Measurements from ENCODE around the gene STK31.
"Not testable (repeated sequence)": the region's sequence is repeated elsewhere in the genome, so short reads cannot be mapped to it uniquely, and the experiment has no call there.

The STK31 gene

DNA sequence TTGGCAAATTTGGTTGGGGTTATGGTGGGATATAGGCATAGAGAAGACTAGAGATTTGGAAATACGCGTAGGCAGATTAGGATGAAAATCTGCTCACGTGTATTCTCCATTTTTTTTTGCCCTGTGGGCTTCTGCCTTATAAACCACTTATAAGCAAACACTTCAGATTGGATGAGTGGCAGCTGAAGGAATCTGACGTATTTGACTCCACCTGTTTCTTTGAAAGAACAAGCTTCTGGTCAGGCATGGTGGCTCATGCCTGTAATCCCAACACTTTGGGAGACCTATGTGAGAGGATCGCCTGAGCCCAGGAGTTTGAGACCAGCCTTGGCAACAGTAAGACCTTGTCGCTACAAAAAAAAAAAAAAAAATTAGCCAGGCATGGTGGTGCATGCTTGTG is 5.1 kb downstream of the STK31 start:
- Mint-ChIP-seq H3K27ac (no peak overlapping the region), H3K9me3 (no peaks in the 10 kb centered on the region), H3K4me1 (no peaks in the 10 kb centered on the region), H3K36me3 (ENCODE audit: low read depth) (no peaks in the 10 kb centered on the region), H3K4me3 (no peak overlapping the region), H3K27me3 (ENCODE audit: low read depth) (no peaks in the 10 kb centered on the region)
- TF ChIP-seq, protein P1, sequence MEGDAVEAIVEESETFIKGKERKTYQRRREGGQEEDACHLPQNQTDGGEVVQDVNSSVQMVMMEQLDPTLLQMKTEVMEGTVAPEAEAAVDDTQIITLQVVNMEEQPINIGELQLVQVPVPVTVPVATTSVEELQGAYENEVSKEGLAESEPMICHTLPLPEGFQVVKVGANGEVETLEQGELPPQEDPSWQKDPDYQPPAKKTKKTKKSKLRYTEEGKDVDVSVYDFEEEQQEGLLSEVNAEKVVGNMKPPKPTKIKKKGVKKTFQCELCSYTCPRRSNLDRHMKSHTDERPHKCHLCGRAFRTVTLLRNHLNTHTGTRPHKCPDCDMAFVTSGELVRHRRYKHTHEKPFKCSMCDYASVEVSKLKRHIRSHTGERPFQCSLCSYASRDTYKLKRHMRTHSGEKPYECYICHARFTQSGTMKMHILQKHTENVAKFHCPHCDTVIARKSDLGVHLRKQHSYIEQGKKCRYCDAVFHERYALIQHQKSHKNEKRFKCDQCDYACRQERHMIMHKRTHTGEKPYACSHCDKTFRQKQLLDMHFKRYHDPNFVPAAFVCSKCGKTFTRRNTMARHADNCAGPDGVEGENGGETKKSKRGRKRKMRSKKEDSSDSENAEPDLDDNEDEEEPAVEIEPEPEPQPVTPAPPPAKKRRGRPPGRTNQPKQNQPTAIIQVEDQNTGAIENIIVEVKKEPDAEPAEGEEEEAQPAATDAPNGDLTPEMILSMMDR (IDR thresholded peaks at IDR 0.05; ENCODE audit: unreplicated experiment in 3 of 3): no peak

DNA sequence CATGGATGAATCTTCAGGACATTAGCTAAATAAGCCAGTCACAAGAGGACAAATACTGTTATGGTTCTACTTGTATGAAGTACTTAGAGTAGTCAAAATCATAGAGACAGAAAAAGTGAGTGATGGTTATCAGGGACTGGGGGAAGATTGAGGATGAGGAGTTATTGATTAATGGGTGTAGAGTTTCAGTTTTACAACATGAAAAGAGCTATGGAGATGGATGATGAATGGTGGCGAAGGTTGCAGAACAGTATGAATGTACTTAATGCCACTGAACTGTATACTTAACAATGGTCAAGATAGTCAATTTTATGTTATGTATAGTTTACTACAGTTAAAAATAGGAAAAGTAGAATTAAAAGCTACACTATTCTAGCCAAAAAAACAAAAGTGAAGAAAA is 7.8 kb downstream of the STK31 start:
- H3K4me1 Mint-ChIP-seq: no peaks in the 10 kb centered on the region
- H3K4me3 Mint-ChIP-seq: no peak overlapping the region

DNA sequence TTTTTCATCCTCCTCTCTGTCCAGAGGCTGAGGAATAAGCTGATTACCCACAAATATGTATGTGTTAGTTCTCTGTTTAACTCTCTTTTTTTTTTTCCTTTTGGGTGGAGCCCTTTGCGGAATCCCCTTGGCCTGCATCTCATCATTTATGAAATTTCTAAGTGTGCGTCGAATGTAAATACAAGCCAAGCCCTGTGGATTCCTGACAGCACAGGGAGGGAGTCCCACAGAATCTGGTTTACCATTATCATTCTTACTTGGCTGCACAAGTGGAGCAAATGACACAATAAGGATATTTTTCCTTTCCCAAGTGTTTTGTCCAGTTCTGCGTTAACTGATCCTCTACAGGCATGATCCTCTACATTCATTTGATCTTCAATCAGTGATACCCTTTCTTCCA is 11.4 kb downstream of the STK31 start:
- H3K27me3 Mint-ChIP-seq (ENCODE audit: low read depth): no peaks in the 10 kb centered on the region
- H3K4me1 Mint-ChIP-seq: no peaks in the 10 kb centered on the region
- H3K4me3 Mint-ChIP-seq: no peak overlapping the region
- peaks cover 5% of the 10 kb centered on the region for H3K36me3 Mint-ChIP-seq (ENCODE audit: low read depth)
- H3K27ac Mint-ChIP-seq: no peak overlapping the region
- TF ChIP-seq, protein P1 (IDR thresholded peaks at IDR 0.05; ENCODE audit: unreplicated experiment in 3 of 3): no peak
- H3K9me3 Mint-ChIP-seq: no peaks in the 10 kb centered on the region

More for the DNA sequence above, 7.8 kb downstream of the STK31 start:
- H3K36me3 Mint-ChIP-seq (ENCODE audit: low read depth): peaks cover under 1% of the 10 kb centered on the region
- TF ChIP-seq, protein P1 (IDR thresholded peaks at IDR 0.05; ENCODE audit: unreplicated experiment in 3 of 3): no peak
- no peaks in the 10 kb centered on the region for H3K9me3 Mint-ChIP-seq
- H3K27ac Mint-ChIP-seq: no peak overlapping the region
- no peaks in the 10 kb centered on the region for H3K27me3 Mint-ChIP-seq (ENCODE audit: low read depth)

DNA sequence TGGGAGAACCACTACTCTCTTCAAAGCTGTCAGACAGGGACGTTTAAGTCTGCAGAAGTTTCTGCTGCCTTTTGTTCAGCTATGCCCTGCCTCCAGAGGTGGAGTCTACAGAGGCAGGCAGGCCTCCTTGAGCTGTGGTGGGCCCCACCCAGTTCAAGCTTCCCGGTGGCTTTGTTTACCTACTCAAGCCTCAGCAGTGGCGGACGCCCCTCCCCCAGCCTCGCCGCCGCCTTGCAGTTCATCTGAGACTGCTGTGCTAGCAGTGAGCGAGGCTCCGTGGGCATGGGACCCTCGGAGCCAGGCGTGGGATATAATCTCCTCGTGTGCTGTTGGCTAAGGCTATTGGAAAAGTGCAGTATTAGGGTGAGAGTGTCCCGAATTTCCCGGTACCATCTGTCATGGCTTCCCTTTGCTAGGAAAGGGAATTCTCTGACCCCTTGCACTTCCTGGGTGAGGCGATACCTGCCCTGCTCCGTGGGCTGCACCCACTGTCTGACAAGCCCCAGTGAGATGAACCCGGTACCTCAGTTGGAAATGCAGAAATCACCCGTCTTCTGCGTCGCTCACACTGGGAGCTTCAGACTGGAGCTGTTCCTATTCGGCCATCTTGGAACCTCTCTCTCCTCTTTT is 12.7 kb downstream of the STK31 start:
- H3K27ac Mint-ChIP-seq; H3K27me3 Mint-ChIP-seq (ENCODE audit: low read depth); H3K36me3 Mint-ChIP-seq (ENCODE audit: low read depth); H3K4me1 Mint-ChIP-seq; H3K9me3 Mint-ChIP-seq; H3K4me3 Mint-ChIP-seq: not testable (repeated sequence)

DNA sequence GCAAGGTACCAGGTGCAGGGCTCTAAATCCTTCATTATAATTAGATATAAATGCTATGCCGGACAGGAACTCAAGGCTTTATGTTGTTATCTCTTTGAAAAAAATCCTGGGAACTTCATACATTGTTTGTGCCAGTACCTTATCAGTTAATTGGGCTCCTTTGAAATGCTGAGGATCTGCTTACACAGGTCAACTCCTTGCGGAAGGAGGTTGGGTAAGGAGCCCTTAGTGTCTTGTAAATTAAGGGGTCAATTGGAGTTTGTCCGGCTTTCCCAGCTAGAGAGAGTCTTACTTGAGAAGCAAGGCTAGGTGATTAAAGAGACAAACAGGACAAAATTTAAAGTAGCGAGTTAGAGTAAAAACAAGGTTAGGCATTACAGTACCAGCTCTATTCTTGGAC is 14.1 kb downstream of the STK31 start:
- H3K4me3 Mint-ChIP-seq; H3K36me3 Mint-ChIP-seq (ENCODE audit: low read depth); H3K27ac Mint-ChIP-seq; H3K9me3 Mint-ChIP-seq; H3K27me3 Mint-ChIP-seq (ENCODE audit: low read depth); H3K4me1 Mint-ChIP-seq: not testable (repeated sequence)

DNA sequence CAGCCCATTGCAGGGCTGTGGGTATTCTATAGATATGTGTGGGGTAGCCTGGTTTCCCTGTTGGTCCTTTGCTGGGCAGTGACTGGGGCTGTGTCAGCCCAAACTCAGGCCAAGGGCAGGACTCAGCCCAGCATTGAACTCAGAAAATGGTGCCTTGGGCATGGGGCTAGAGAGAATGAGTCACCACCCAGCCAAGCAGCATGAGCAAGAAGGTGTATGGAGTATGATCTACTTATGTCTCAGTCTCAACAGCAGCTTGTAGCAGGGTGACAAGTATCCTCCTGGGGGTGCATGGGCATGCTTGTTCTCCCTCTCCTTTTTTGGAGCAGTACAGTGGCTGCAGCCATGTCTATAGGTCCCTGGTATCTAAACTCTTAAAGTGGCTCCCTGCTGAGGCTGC is 32.0 kb downstream of the STK31 start:
- no peak overlapping the region for H3K27ac Mint-ChIP-seq
- TF ChIP-seq, protein P1 (IDR thresholded peaks at IDR 0.05; ENCODE audit: unreplicated experiment in 3 of 3): no peak
- H3K4me3 Mint-ChIP-seq: no peak overlapping the region
- peaks cover 47% of the 10 kb centered on the region for H3K9me3 Mint-ChIP-seq
- peaks cover 3% of the 10 kb centered on the region for H3K27me3 Mint-ChIP-seq (ENCODE audit: low read depth)
- no peaks in the 10 kb centered on the region for H3K4me1 Mint-ChIP-seq
- peaks cover 11% of the 10 kb centered on the region for H3K36me3 Mint-ChIP-seq (ENCODE audit: low read depth)

DNA sequence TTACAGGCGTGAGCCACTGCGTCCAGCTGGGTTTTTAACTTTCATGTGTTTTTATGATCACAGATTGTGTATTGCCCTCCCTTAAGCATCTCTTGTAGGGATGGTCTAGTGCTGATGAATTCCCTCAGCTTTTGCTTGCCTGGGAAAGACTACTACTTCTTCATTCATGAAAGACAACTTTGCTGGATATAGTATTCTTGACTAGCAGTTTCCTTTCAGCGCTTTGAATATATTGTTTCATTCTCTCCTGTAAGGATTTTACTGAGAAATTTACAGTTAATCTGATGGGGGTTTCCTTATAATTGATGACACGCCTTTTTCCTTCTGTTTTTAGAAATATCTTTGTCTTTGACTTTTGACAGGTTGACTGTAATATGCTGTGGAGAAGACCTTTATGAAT is 33.2 kb downstream of the STK31 start:
- H3K36me3 Mint-ChIP-seq (ENCODE audit: low read depth): peaks cover 11% of the 10 kb centered on the region
- H3K4me3 Mint-ChIP-seq: no peak overlapping the region
- TF ChIP-seq, protein P1 (IDR thresholded peaks at IDR 0.05; ENCODE audit: unreplicated experiment in 3 of 3): no peak
- H3K27ac Mint-ChIP-seq: no peak overlapping the region
- H3K9me3 Mint-ChIP-seq: peaks cover 48% of the 10 kb centered on the region
- peaks cover 3% of the 10 kb centered on the region for H3K27me3 Mint-ChIP-seq (ENCODE audit: low read depth)
- H3K4me1 Mint-ChIP-seq: no peaks in the 10 kb centered on the region

Measured in nephron (organoid).